ENCODE measurements around the gene CYP3A5.

CYP3A5 gene

GRCh38 chr7:99623702-99624447 lies 55.9 kb downstream of the CYP3A5 start:
- POLR2A ChIA-PET, result no interaction called here

GRCh38 chr7:99623091-99623693 lies 56.6 kb downstream of the CYP3A5 start:
- no peak for TF ChIP-seq ZNF223 (tag by site-specific recombination; IDR thresholded peaks at IDR 0.05)
- TF ChIP-seq SALL2 (tag by site-specific recombination; IDR thresholded peaks at IDR 0.05; ENCODE audit: borderline replicate concordance), result no peak
- no peak for TF ChIP-seq ZBTB8A (tag by site-specific recombination; IDR thresholded peaks at IDR 0.05)
- TF ChIP-seq ZNF23 (tag by site-specific recombination; IDR thresholded peaks at IDR 0.05; ENCODE audit: borderline replicate concordance), result no peak
- POLR2A ChIA-PET, result no interaction called here
- Histone ChIP-seq H3K36me3 (ENCODE audit: control insufficient read depth in 2 of 2, insufficient read depth in 1 of 2, low read length in 2 of 2) (peaks cover 56 to 98% of the 10 kb centered on the region in 2 experiments), H3K9me3 (ENCODE audit: control insufficient read depth, insufficient read depth, low read depth, low read length) (no peaks in the 10 kb centered on the region), H3K4me1 (ENCODE audit: control insufficient read depth, insufficient read depth, low read length) (no peaks in the 10 kb centered on the region), H3K27ac (ENCODE audit: extremely low read depth, low read depth, low read length) (no peak overlapping the region), H3K4me3 (ENCODE audit: low read depth, low read length) (no peak overlapping the region)
- CTCF ChIA-PET, result no interaction called here

More at GRCh38 chr7:99623702-99624447, 55.9 kb downstream of the CYP3A5 start:
- Histone ChIP-seq H3K27ac (ENCODE audit: extremely low read depth, low read depth, low read length) (no peak overlapping the region), H3K9me3 (ENCODE audit: control insufficient read depth, insufficient read depth, low read depth, low read length) (no peaks in the 10 kb centered on the region), H3K4me3 (ENCODE audit: low read depth, low read length) (no peak overlapping the region), H3K36me3 (ENCODE audit: control insufficient read depth in 2 of 2, insufficient read depth in 1 of 2, low read length in 2 of 2) (peaks cover 60 to 98% of the 10 kb centered on the region in 2 experiments), H3K4me1 (ENCODE audit: control insufficient read depth, insufficient read depth, low read length) (no peaks in the 10 kb centered on the region)
- CTCF ChIA-PET, result no interaction called here
- no peak for TF ChIP-seq ZNF645 (tag by site-specific recombination; IDR thresholded peaks at IDR 0.05)
- no peak for TF ChIP-seq ZNF391 (tag by site-specific recombination; IDR thresholded peaks at IDR 0.05; ENCODE audit: borderline replicate concordance, low read depth)
- TF ChIP-seq EGR2 (tag by site-specific recombination; IDR thresholded peaks at IDR 0.05; ENCODE audit: low read depth), result no peak
- no peak for TF ChIP-seq ZNF501 (tag by site-specific recombination; IDR thresholded peaks at IDR 0.05)
- no peak for TF ChIP-seq KLF1 (tag by site-specific recombination; IDR thresholded peaks at IDR 0.05)
- no peak for TF ChIP-seq ZNF157 (tag by site-specific recombination; IDR thresholded peaks at IDR 0.05)
- no peak for TF ChIP-seq ZNF112 (tag by site-specific recombination; IDR thresholded peaks at IDR 0.05)

- no peaks in the 10 kb centered on the region for H3K4me1 ChIP-seq (ENCODE audit: control insufficient read depth, insufficient read depth, low read length)
- ChIA-PET POLR2A (no interaction called here), CTCF (no interaction called here)
- TF ChIP-seq ZNF747 (tag by site-specific recombination; IDR thresholded peaks at IDR 0.05) (no peak), PATZ1 (tag by site-specific recombination; IDR thresholded peaks at IDR 0.05) (no peak), ZNF146 (tag by site-specific recombination; IDR thresholded peaks at IDR 0.05) (no peak), SCRT1 (tag by site-specific recombination; IDR thresholded peaks at IDR 0.05; ENCODE audit: borderline replicate concordance) (no peak), ZNF2 (tag by site-specific recombination; IDR thresholded peaks at IDR 0.05) (no peak), CTCF (tag by site-specific recombination; IDR thresholded peaks at IDR 0.05) (no peak), MEIS1 (CRISPR knock-in tag; IDR thresholded peaks at IDR 0.05; ENCODE audit: borderline replicate concordance) (no peak), ZNF169 (tag by site-specific recombination; IDR thresholded peaks at IDR 0.05) (no peak), ZNF692 (tag by site-specific recombination; IDR thresholded peaks at IDR 0.05) (no peak), WT1 (tag by site-specific recombination; IDR thresholded peaks at IDR 0.05) (no peak), ZNF624 (tag by site-specific recombination; IDR thresholded peaks at IDR 0.05) (no peak), SCRT2 (tag by site-specific recombination; IDR thresholded peaks at IDR 0.05) (no peak), ZNF561 (tag by site-specific recombination; IDR thresholded peaks at IDR 0.05; ENCODE audit: borderline replicate concordance) (no peak), ZNF223 (tag by site-specific recombination; IDR thresholded peaks at IDR 0.05) (no peak), ZNF558 (tag by site-specific recombination; IDR thresholded peaks at IDR 0.05) (no peak)
Observed at GRCh38 chr7:99622596-99622995, 57.2 kb downstream of the CYP3A5 start.

More at GRCh38 chr7:99622596-99622995, 57.2 kb downstream of the CYP3A5 start:
- Histone ChIP-seq H3K27ac (ENCODE audit: extremely low read depth, low read depth, low read length) (no peak overlapping the region), H3K9me3 (ENCODE audit: control insufficient read depth, insufficient read depth, low read depth, low read length) (no peaks in the 10 kb centered on the region), H3K4me3 (ENCODE audit: low read depth, low read length) (no peak overlapping the region), H3K36me3 (ENCODE audit: control insufficient read depth in 2 of 2, insufficient read depth in 1 of 2, low read length in 2 of 2) (peaks cover 50 to 96% of the 10 kb centered on the region in 2 experiments)
